AG20443 (cell line): ENCODE data around the gene DGKD.
A peak's percentile ranks its signal among the peaks of the same experiment; 100 is the strongest.

Source experiments
- DNase-seq: peaks from one replicate; pipeline ENCODE4 v3.0.0; 2012; ENCODE audit warnings: low spot score, mixed read lengths

Gene DGKD

GRCh38 chr2:233412405-233412804 is 58.1 kb downstream of the DGKD start:
- no peak for DNase-seq

- peak; percentile 7 for DNase-seq
Observed at GRCh38 chr2:233413046-233413445, 58.8 kb downstream of the DGKD start.

- DNase-seq: peak; percentile 84
Observed at GRCh38 chr2:233413559-233414272, 59.4 kb downstream of the DGKD start.

- DNase-seq: peak; percentile 53
Observed at GRCh38 chr2:233414273-233414654, 60.0 kb downstream of the DGKD start.

- peak; percentile 61 for DNase-seq
Observed at GRCh38 chr2:233414777-233415570, 60.7 kb downstream of the DGKD start.

GRCh38 chr2:233416199-233416598 is 61.9 kb downstream of the DGKD start:
- DNase-seq: no peak

- DNase-seq: no peak
Observed at GRCh38 chr2:233416706-233417105, 62.4 kb downstream of the DGKD start.

- DNase-seq: no peak
Observed at GRCh38 chr2:233417282-233417681, 63.0 kb downstream of the DGKD start.

GRCh38 chr2:233418052-233418760 is 63.9 kb downstream of the DGKD start:
- DNase-seq: no peak

GRCh38 chr2:233418761-233419546 is 64.7 kb downstream of the DGKD start:
- no peak for DNase-seq

- no peak for DNase-seq
Observed at GRCh38 chr2:233419602-233420391, 65.5 kb downstream of the DGKD start.

GRCh38 chr2:233421091-233421816 is 67.0 kb downstream of the DGKD start:
- DNase-seq: no peak

GRCh38 chr2:233422050-233422639 is 67.9 kb downstream of the DGKD start:
- DNase-seq: no peak

GRCh38 chr2:233422649-233423551 is 68.6 kb downstream of the DGKD start:
- DNase-seq: no peak

- DNase-seq: no peak
Observed at GRCh38 chr2:233423552-233423860, 69.2 kb downstream of the DGKD start.

GRCh38 chr2:233424154-233424951 is 70.1 kb downstream of the DGKD start:
- no peak for DNase-seq

GRCh38 chr2:233426619-233427342 is 72.5 kb downstream of the DGKD start:
- DNase-seq: no peak

- no peak for DNase-seq
Observed at GRCh38 chr2:233428008-233428407, 73.7 kb downstream of the DGKD start.
